BE2C (cell line): Measurements from ENCODE around the gene DAB1.

Source experiments
- DNase-seq: peaks from one replicate; pipeline ENCODE4 v3.0.0-alpha.2; 2020
- H3K27me3 ChIP-seq: fragments of 250-450 bp; sonication (Bioruptor Pico); 2 replicates; pipeline ENCODE4 v1.5.1; 2020; ENCODE audit warnings: mild to moderate bottlenecking
- H3K36me3 ChIP-seq: fragments of 250-450 bp; sonication (Bioruptor Pico); 2 replicates; pipeline ENCODE4 v1.5.1; 2020; ENCODE audit warnings: mild to moderate bottlenecking
- H3K4me1 ChIP-seq: fragments of 250-450 bp; sonication (Bioruptor Pico); 2 replicates; pipeline ENCODE4 v1.5.1; 2020
- H3K4me3 ChIP-seq: 2 replicates; pipeline ENCODE4 v1.5.1; 2011; ENCODE audit warnings: low read depth, low read length
- H3K9me3 ChIP-seq: fragments of 250-450 bp; sonication (Bioruptor Pico); 2 replicates; pipeline ENCODE4 v1.5.1; 2020
- TF ChIP-seq, protein P1 (sequence below): IDR thresholded peaks from 2 replicates; pipeline ENCODE4 v1.5.1; 2012; ENCODE audit warnings: mild to moderate bottlenecking, low read depth, low read length

Gene DAB1

DNA sequence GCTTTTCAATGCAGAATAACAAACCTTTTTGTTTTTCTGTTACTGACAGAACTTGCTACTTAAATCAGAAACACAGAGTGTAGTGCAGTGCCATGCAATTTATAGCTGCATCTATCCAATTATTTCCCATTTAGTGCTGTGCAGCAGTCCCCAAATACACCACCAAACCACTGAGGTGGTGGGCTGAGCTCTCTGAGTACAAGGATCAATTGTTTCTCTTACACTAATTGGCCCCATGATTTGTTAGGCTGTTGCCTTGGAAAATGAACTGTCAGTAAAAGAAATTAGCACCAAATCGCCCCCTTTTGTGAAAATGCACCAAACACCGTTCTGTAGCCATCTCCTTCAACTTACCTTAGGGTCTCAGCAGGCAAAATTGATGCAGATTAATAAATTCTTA is 339.2 kb downstream of the DAB1 start:
- no peaks in the 10 kb centered on the region for H3K27me3 ChIP-seq
- H3K4me3 ChIP-seq, result no peak overlapping the region
- no peaks in the 10 kb centered on the region for H3K36me3 ChIP-seq
- no peaks in the 10 kb centered on the region for H3K9me3 ChIP-seq
- no peak for DNase-seq
- TF ChIP-seq, protein P1, sequence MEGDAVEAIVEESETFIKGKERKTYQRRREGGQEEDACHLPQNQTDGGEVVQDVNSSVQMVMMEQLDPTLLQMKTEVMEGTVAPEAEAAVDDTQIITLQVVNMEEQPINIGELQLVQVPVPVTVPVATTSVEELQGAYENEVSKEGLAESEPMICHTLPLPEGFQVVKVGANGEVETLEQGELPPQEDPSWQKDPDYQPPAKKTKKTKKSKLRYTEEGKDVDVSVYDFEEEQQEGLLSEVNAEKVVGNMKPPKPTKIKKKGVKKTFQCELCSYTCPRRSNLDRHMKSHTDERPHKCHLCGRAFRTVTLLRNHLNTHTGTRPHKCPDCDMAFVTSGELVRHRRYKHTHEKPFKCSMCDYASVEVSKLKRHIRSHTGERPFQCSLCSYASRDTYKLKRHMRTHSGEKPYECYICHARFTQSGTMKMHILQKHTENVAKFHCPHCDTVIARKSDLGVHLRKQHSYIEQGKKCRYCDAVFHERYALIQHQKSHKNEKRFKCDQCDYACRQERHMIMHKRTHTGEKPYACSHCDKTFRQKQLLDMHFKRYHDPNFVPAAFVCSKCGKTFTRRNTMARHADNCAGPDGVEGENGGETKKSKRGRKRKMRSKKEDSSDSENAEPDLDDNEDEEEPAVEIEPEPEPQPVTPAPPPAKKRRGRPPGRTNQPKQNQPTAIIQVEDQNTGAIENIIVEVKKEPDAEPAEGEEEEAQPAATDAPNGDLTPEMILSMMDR, result no peak
- H3K4me1 ChIP-seq, result no peaks in the 10 kb centered on the region

DNA sequence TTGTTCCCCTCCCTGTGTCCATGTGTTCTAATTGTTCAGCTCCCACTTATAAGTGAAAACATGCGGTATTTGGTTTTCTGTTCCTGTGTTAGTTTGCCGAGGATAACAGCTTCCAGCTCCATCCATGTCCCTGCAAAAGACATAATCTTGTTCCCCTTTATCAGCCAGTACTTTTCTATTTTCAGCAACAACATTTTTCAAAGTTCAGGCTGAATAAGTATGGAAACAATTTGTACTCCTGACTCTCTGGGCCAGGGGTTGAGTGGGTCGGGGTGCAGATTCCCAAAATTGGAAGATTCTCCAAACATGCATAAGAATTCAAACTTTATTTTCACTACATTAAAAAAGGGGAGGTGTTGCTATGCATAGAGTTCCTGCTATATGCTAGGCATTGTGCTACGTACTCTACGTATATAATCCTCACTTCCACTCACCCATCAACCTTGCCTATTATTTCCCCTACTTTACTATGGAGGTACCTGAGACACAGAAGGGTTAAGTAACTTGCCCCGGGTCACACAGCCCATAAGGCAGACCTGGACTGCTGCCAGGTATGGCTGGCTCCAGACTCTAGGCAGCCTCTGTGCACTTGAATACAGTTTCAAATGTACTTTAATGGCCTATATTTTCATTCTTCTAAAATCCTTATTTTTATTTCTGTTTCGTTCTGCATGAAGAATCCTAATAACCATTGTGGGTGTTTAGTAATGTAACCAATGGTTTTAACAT is 341.0 kb downstream of the DAB1 start:
- no peak overlapping the region for H3K4me3 ChIP-seq
- TF ChIP-seq, protein P1, result no peak
- H3K27me3 ChIP-seq, result no peaks in the 10 kb centered on the region

DNA sequence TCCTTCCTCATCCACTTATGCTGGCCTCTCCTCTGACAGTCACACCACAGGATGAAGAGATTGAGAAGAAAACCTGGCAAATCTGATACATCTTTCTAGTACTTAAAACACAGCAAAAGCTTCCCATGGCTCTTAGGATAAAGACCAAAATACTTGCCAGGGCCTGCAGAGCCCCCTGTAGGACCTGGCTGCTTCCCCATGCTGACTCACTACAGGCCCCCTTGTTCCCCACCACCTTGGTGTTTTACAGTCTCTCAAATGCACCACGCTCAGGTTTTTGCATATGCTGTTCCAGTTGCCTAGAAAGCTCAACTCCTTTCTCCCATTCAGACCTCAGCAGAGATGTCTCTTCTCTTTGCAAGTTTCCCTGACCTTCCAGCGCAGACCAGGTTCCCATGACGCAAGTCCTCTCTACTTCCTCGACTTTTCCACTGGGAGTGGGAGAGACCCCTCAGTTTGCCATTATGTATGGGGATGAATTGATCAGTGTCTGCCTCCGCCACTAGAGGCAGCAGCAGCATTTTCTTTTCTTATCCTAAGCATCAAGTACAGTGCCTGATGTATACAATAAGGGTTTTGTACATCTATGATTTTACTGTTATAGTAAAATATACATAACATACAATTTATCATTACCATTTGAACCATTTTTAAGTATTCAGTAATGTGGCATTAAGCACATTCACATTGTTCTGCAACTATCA is 344.3 kb downstream of the DAB1 start:
- Histone ChIP-seq H3K4me3 (no peak overlapping the region), H3K36me3 (no peaks in the 10 kb centered on the region), H3K9me3 (no peaks in the 10 kb centered on the region), H3K27me3 (no peaks in the 10 kb centered on the region), H3K4me1 (no peaks in the 10 kb centered on the region)
- no peak for DNase-seq
- TF ChIP-seq, protein P1, result peak; percentile 18

More for the DNA sequence above, 341.0 kb downstream of the DAB1 start:
- Histone ChIP-seq H3K36me3 (no peaks in the 10 kb centered on the region), H3K4me1 (no peaks in the 10 kb centered on the region), H3K9me3 (no peaks in the 10 kb centered on the region)
- no peak for DNase-seq

DNA sequence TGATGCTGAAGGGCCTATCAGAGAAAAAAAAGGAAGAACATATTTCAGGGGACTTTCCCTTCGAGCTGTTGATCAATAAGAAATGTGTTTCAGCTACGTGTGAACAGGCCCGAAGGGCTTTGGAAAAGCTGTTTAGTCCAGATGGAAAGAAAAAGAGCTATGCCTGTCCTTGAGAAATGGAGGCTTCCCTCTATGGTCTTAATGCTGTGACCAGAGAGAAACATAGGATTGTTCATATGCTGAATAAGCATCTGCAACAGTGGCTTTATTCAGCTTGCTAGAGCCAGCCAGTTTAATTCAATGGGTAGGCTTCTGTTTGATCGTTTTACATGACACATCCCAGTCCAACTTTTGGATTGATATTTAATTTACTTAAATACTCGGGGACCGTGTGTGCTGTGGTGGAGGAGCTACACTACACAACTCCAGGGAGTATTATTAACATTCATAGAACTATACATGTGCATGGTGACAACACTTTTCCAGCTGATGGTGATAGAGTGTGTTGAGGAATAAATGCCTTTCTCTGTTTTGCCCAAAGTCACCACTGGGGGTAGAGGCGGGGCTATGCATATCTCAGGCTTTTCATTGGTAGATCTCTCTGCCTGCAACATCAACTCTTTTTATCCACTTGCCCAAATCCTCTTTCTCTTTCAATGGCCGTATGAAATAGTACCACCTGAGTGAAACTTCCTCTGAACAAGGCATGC is 351.3 kb downstream of the DAB1 start:
- no peaks in the 10 kb centered on the region for H3K36me3 ChIP-seq
- no peaks in the 10 kb centered on the region for H3K4me1 ChIP-seq
- no peaks in the 10 kb centered on the region for H3K9me3 ChIP-seq
- TF ChIP-seq, protein P1, result peak; percentile 19
- DNase-seq, result no peak
- H3K27me3 ChIP-seq, result no peaks in the 10 kb centered on the region
- no peak overlapping the region for H3K4me3 ChIP-seq

DNA sequence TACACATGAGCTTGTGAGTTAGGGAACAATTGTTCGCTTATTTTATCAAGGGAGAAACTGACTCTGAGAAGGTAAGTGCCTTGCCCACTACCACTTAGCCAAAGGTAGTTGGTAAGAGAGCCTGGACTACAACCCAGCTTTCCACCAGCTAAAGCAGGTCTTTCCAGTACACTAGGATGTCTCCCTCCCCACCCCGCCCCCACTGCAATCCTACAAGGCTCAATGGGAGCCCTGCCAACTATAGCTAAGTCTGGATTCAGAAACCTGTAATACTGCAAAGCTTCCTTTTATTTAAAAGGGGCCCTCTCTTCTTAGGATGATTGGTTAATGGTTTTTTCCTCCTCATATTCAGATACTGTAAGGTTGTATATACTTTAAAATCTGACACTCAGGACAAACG is 356.0 kb downstream of the DAB1 start:
- no peak for DNase-seq
- H3K4me1 ChIP-seq, result no peaks in the 10 kb centered on the region
- H3K9me3 ChIP-seq, result no peaks in the 10 kb centered on the region
- no peaks in the 10 kb centered on the region for H3K36me3 ChIP-seq
- TF ChIP-seq, protein P1, result no peak
- no peaks in the 10 kb centered on the region for H3K27me3 ChIP-seq
- H3K4me3 ChIP-seq, result no peak overlapping the region
